HUES6 (cell line): ENCODE data around the gene LRRC32.
"Not testable (repeated sequence)": the region's sequence is repeated elsewhere in the genome, so short reads cannot be mapped to it uniquely, and the experiment has no call there.

Experiments used
- H3K27ac ChIP-seq: 2 replicates; pipeline ENCODE4 v1.7.0; 2013; ENCODE audit warnings: low read depth, mild to moderate bottlenecking, low read length, inconsistent platforms
- H3K27me3 ChIP-seq: 2 replicates; pipeline ENCODE4 v1.6.1; 2013; ENCODE audit warnings: low read length; ENCODE audit not compliant: control insufficient read depth, insufficient read depth
- H3K36me3 ChIP-seq: 2 replicates; pipeline ENCODE4 v1.6.1; 2013; ENCODE audit warnings: low read length; ENCODE audit not compliant: control insufficient read depth, insufficient read depth
- H3K4me1 ChIP-seq: 2 replicates; pipeline ENCODE4 v1.6.1; 2013; ENCODE audit warnings: low read length; ENCODE audit not compliant: control insufficient read depth, insufficient read depth
- H3K4me3 ChIP-seq: 2 replicates; pipeline ENCODE4 v1.5.1; 2013; ENCODE audit warnings: low read depth, low read length
- H3K9ac ChIP-seq: one replicate; pipeline ENCODE4 v1.6.1; 2013; ENCODE audit warnings: mild to moderate bottlenecking, low read length
- H3K9me3 ChIP-seq: 2 replicates; pipeline ENCODE4 v1.6.1; 2013; ENCODE audit warnings: low read depth, low read length; ENCODE audit not compliant: control insufficient read depth, insufficient read depth

LRRC32 gene

GRCh38 chr11:76614471-76615179 is 55.9 kb downstream of the LRRC32 start:
- Histone ChIP-seq H3K27me3 (no peaks in the 10 kb centered on the region), H3K9ac (no peak overlapping the region), H3K9me3 (peaks cover 10% of the 10 kb centered on the region), H3K4me3 (no peak overlapping the region), H3K36me3 (no peaks in the 10 kb centered on the region), H3K4me1 (peaks cover 18% of the 10 kb centered on the region), H3K27ac (no peak overlapping the region)

DNA sequence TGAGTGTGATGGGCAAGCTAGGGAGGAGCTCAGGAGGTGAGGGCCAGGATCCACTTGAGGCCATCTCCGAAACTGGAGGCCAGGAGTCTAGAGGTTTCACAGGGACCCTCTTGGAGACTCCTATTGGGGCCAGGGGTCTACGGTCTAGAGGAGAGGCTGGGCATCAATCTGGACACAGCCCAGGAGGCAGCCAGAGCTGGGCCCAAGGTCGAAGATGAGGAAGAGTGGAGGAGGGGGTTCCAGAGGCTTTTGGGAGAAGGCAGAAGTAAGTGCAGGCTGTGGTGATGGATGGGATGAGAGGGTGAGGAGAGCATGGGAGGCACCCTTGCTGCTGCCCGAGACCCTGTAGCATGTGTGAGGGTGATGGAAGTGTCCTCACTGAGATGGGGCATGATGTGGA is 56.6 kb downstream of the LRRC32 start:
- no peak overlapping the region for H3K4me3 ChIP-seq
- H3K9me3 ChIP-seq, result peaks cover 10% of the 10 kb centered on the region
- H3K9ac ChIP-seq, result no peak overlapping the region
- no peaks in the 10 kb centered on the region for H3K36me3 ChIP-seq
- H3K27me3 ChIP-seq, result no peaks in the 10 kb centered on the region
- peaks cover 18% of the 10 kb centered on the region for H3K4me1 ChIP-seq
- H3K27ac ChIP-seq, result no peak overlapping the region

GRCh38 chr11:76612226-76612625 is 58.3 kb downstream of the LRRC32 start:
- H3K4me1 ChIP-seq, result peaks cover 18% of the 10 kb centered on the region
- H3K27ac ChIP-seq, result no peak overlapping the region
- H3K36me3 ChIP-seq, result no peaks in the 10 kb centered on the region
- no peak overlapping the region for H3K4me3 ChIP-seq
- H3K9me3 ChIP-seq, result peaks cover 5% of the 10 kb centered on the region; the same call in 1 of the 2 replicates
- H3K9ac ChIP-seq, result no peak overlapping the region
- no peaks in the 10 kb centered on the region for H3K27me3 ChIP-seq

DNA sequence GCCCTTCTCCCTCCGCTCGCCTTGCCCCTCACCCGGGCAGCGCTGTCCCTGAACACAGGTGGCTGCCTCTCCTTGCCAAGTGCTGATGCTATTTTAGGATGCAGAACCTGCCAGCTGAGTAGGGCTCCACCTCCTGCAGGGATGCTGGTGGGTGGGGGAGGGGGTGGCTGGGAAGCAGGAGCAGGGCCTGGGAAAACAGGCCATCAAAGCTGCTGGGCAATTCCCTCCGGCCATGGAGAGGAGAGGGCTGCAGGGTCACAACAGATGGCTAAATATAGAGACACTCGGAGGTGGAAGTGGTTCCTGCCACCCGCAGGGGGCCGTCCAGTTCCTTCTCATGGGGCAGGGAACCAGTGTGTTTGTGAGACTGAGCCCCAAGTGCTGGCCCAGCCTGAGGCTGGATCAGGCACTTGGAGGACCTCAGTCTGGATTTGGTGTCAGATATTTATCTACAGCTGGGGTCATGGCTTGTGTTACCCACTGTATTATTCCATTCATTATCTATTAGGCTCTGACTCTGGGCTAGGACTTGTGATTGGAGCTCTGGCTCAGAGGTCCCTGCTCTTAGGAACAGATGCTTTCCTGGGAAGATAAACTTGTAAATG is 59.6 kb downstream of the LRRC32 start:
- Histone ChIP-seq H3K9me3 (peaks cover 7% of the 10 kb centered on the region; the same call in 1 of the 2 replicates), H3K9ac (no peak overlapping the region), H3K4me3 (no peak overlapping the region), H3K27ac (no peak overlapping the region), H3K36me3 (no peaks in the 10 kb centered on the region), H3K4me1 (peaks cover 18% of the 10 kb centered on the region), H3K27me3 (no peaks in the 10 kb centered on the region)

DNA sequence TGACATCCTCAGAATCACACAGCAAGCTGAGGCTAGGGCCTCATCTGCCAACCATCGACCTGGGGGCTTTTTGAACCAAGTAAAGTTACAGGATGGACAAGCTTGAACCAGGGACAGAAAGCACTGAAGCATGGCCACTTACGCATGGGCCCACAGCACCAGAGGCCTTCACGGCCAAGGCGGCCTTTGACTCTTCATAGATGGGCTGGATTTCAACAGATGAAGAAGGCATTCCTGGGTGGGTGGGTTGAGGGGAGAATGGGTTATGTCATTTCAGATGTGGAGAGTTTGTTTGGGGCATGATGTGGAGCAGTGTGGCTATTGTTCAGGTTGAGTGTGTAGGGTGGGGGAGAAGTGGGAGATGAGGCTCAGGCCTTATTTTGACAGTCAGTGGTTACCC is 60.2 kb downstream of the LRRC32 start:
- Histone ChIP-seq H3K27ac (no peak overlapping the region), H3K9me3 (peaks cover 13% of the 10 kb centered on the region), H3K4me3 (no peak overlapping the region), H3K27me3 (no peaks in the 10 kb centered on the region), H3K36me3 (no peaks in the 10 kb centered on the region), H3K4me1 (peaks cover 18% of the 10 kb centered on the region), H3K9ac (peak overlapping the region; percentile 30)

DNA sequence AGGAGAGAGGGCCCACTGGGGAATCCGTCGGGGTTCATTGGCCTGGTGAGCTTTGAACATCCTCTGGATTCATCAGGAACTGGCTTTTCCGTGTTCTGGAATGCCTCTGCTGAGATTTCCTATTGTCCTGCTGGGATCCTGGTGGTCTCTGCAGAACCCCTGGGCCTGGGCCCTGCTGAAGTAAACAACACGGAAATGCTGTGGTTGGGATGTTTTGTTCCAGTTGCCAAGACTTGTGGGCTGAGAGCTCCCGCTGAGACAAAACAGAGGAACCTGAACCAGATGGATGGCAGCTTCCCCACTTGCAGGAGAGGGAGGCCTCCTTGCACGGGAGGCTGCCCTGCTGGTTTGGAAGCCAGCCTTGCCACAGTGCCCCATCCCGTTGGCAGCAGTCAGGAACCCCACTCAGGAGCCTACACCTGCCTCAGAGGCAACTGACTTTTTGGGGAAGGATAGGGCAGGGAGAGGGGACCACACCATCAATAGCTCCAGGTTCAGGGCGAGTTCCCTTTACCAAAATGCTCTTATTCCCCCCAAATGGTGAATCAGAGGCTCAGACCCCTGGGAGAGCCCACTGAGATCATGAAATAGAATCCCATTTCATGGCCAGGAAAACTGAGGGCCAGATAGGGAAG is 60.7 kb downstream of the LRRC32 start:
- H3K4me3 ChIP-seq, result no peak overlapping the region
- H3K27ac ChIP-seq, result no peak overlapping the region
- peak overlapping the region; percentile 30 for H3K9ac ChIP-seq
- peaks cover 15% of the 10 kb centered on the region for H3K9me3 ChIP-seq
- peaks cover 18% of the 10 kb centered on the region for H3K4me1 ChIP-seq
- no peaks in the 10 kb centered on the region for H3K27me3 ChIP-seq
- H3K36me3 ChIP-seq, result no peaks in the 10 kb centered on the region

DNA sequence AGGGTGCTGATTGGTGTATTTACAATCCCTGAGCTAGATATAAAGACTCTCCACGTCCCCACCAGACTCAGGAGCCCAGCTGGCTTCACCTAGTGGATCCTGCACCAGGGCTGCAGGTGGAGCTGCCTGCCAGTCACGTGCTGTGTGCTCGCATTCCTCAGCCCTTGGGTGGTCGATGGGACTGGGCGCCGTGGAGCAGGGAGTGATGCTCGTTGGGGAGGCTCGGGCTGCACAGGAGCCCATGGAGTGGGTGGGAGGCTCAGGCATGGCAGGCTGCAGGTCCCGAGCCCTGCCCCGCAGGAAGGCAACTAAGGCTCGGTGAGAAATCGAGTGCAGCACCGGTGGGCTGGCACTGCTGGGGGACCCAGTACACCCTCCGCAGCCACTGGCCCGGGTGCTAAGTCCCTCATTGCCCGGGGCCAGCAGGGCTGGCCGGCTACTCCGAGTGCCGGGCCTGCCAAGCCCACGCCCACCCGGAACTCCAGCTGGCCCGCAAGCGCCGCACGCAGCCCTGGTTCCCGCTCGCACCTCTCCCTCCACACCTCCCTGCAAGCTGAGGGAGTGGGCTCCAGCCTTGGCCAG is 61.6 kb downstream of the LRRC32 start:
- Histone ChIP-seq H3K9me3 (peaks cover 15% of the 10 kb centered on the region), H3K4me1 (peaks cover 18% of the 10 kb centered on the region)
- not testable (repeated sequence) for H3K27me3 ChIP-seq, H3K27ac ChIP-seq, H3K4me3 ChIP-seq, H3K9ac ChIP-seq, H3K36me3 ChIP-seq

DNA sequence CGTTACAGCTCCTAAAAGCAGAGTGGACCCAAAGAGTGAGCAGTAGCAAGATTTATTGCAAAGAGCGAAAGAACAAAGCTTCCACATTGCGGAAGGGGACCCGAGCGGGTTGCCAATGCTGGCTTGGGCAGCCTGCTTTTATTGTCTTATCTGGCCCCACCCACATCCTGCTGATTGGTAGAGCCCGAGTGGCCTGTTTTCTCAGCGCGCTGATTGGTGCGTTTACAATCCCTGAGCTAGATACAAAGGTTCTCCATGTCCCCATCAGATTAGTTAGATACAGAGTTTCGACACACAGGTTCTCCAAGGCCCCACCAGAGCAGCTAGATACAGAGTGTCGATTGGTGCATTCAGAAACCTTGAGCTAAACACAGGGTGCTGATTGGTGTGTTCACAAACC is 62.3 kb downstream of the LRRC32 start:
- peaks cover 15% of the 10 kb centered on the region for H3K9me3 ChIP-seq
- not testable (repeated sequence) for H3K4me3 ChIP-seq, H3K27ac ChIP-seq, H3K9ac ChIP-seq, H3K36me3 ChIP-seq, H3K27me3 ChIP-seq
- H3K4me1 ChIP-seq, result peaks cover 18% of the 10 kb centered on the region
